Measurements from ENCODE around the gene HMSD. TPM values are rescaled to one million over a fixed set of nuclear protein-coding genes. Genes with fewer than 3 reads are reported as not detected.

HMSD gene
- total RNA-seq, 2 donors from 2014 or later = 0.70 to 5.5 TPM

DNA sequence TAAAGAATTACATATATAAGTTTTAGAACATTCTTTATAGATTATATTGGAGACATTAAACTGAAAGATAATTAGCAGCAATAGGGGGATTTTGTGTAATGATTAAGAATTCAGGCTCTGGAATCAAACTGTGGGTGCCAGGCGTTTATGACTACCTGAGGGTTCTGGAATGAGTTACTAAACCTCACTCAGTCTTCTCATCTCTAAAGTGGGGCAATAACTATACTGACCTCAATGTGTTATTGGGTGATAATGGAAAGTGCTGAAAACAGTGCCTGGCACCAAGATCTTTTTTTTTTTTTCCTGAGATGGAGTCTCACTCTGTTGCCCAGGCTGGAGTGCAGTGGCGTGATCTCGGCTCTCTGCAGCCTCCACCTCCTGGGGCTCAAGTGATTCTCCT lies 27.9 kb downstream of the HMSD start:
- Mint-ChIP-seq H3K4me3 (no peak overlapping the region), H3K36me3 (ENCODE audit: low read depth) (no peaks in the 10 kb centered on the region), H3K27ac (no peak overlapping the region), H3K9me3 (no peaks in the 10 kb centered on the region), H3K4me1 (peaks cover 5% of the 10 kb centered on the region), H3K27me3 (ENCODE audit: insufficient read depth) (peaks cover 71% of the 10 kb centered on the region)
- Histone ChIP-seq H3K4me1 (ENCODE audit: control insufficient read depth, insufficient read depth, low read length) (no peaks in the 10 kb centered on the region), H3K4me3 (ENCODE audit: low read length) (no peak overlapping the region), H3K9ac (ENCODE audit: extremely low read depth, low read length, poor library complexity, severe bottlenecking) (no peak overlapping the region), H3K27me3 (ENCODE audit: control insufficient read depth, insufficient read depth, low read length, poor library complexity, severe bottlenecking) (no peaks in the 10 kb centered on the region), H3K27ac (ENCODE audit: low read depth, low read length) (no peak overlapping the region), H3K9me3 (ENCODE audit: control insufficient read depth, low read length) (no peaks in the 10 kb centered on the region), H3K36me3 (ENCODE audit: control insufficient read depth, insufficient read depth, low read length) (no peaks in the 10 kb centered on the region)
- TF ChIP-seq, protein P1, sequence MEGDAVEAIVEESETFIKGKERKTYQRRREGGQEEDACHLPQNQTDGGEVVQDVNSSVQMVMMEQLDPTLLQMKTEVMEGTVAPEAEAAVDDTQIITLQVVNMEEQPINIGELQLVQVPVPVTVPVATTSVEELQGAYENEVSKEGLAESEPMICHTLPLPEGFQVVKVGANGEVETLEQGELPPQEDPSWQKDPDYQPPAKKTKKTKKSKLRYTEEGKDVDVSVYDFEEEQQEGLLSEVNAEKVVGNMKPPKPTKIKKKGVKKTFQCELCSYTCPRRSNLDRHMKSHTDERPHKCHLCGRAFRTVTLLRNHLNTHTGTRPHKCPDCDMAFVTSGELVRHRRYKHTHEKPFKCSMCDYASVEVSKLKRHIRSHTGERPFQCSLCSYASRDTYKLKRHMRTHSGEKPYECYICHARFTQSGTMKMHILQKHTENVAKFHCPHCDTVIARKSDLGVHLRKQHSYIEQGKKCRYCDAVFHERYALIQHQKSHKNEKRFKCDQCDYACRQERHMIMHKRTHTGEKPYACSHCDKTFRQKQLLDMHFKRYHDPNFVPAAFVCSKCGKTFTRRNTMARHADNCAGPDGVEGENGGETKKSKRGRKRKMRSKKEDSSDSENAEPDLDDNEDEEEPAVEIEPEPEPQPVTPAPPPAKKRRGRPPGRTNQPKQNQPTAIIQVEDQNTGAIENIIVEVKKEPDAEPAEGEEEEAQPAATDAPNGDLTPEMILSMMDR (conservative IDR thresholded peaks at IDR 0.05) = no peak
- DNase-seq = no peak
- 91 to 94% methylated on average over 3 of the region's 3 CpGs for WGBS, 2 experiments (ENCODE audit: insufficient coverage in 1 of 2, insufficient read length in 1 of 2)

DNA sequence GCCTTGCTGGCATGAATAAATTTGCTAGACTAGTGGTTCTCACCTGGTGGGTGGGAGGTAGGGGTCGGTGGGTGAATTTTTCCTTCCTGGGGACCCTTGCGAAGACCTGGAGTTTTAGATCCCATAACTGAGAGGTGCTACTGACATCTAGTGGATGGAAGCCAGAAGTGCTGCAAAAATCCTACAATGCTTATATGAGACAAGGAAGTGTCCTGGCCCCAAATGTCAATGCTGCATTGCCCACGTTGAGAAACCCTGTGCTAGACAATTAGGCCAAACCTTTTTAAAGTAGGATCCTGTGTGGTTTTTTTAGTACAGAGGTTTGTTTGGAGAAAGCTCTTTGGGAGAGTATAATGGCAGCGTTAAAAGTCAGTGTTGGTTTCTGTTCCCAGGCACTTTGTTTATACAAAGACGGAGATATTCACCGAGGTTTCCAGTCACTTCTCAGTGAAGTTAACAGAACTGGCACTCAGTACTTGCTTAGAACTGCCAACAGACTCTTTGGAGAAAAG lies 30.4 kb downstream of the HMSD start:
- H3K27me3 ChIP-seq (ENCODE audit: control insufficient read depth, insufficient read depth, low read length, poor library complexity, severe bottlenecking) = no peaks in the 10 kb centered on the region
- Mint-ChIP-seq H3K4me3 (no peak overlapping the region), H3K27me3 (ENCODE audit: insufficient read depth) (peaks cover 51% of the 10 kb centered on the region), H3K4me1 (peaks cover 5% of the 10 kb centered on the region), H3K36me3 (ENCODE audit: low read depth) (no peaks in the 10 kb centered on the region), H3K27ac (no peak overlapping the region), H3K9me3 (no peaks in the 10 kb centered on the region)
- no peak overlapping the region for H3K27ac ChIP-seq (ENCODE audit: low read depth, low read length)
- H3K36me3 ChIP-seq (ENCODE audit: control insufficient read depth, insufficient read depth, low read length) = no peaks in the 10 kb centered on the region
- H3K9me3 ChIP-seq (ENCODE audit: control insufficient read depth, low read length) = no peaks in the 10 kb centered on the region
- no peak overlapping the region for H3K4me3 ChIP-seq (ENCODE audit: low read length)
- H3K4me1 ChIP-seq (ENCODE audit: control insufficient read depth, insufficient read depth, low read length) = no peaks in the 10 kb centered on the region
- DNase-seq = peak; percentile 83
- TF ChIP-seq, protein P1 (conservative IDR thresholded peaks at IDR 0.05) = peak; percentile 89
- 40 to 49% methylated on average over 3 to 6 of the region's 6 CpGs for WGBS, 2 experiments (ENCODE audit: insufficient coverage in 1 of 2, insufficient read length in 1 of 2)
- H3K9ac ChIP-seq (ENCODE audit: extremely low read depth, low read length, poor library complexity, severe bottlenecking) = no peak overlapping the region

DNA sequence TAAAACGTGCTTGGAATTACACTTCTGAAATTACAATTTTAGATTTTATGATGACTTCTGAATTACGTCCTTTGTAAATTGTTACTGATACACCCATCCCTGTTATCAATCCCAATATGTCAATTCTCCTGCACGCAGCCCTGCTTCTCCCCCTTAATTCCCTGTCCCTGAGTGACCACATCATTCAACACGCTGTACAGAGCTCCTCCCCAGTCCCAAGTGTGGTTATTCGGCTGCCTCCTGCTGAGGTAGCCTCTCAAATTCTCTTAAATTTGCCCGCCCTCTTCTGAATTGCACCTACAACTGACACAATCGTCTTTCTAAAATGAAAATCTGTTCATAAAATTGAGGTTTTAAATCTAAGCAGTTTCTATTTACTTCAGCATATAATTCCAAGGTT lies 30.9 kb downstream of the HMSD start:
- Mint-ChIP-seq H3K9me3 (no peaks in the 10 kb centered on the region), H3K36me3 (ENCODE audit: low read depth) (no peaks in the 10 kb centered on the region), H3K27ac (no peak overlapping the region), H3K4me3 (no peak overlapping the region), H3K4me1 (peaks cover 5% of the 10 kb centered on the region), H3K27me3 (ENCODE audit: insufficient read depth) (peaks cover 46% of the 10 kb centered on the region)
- H3K27me3 ChIP-seq (ENCODE audit: control insufficient read depth, insufficient read depth, low read length, poor library complexity, severe bottlenecking) = no peaks in the 10 kb centered on the region
- H3K4me3 ChIP-seq (ENCODE audit: low read length) = no peak overlapping the region
- TF ChIP-seq, protein P1 (conservative IDR thresholded peaks at IDR 0.05) = no peak
- DNase-seq = no peak
- no peaks in the 10 kb centered on the region for H3K9me3 ChIP-seq (ENCODE audit: control insufficient read depth, low read length)
- 88% methylated on average over 2 to 7 of the region's 7 CpGs for WGBS, 2 experiments (ENCODE audit: insufficient coverage in 1 of 2, insufficient read length in 1 of 2)
- no peaks in the 10 kb centered on the region for H3K4me1 ChIP-seq (ENCODE audit: control insufficient read depth, insufficient read depth, low read length)
- no peak overlapping the region for H3K9ac ChIP-seq (ENCODE audit: extremely low read depth, low read length, poor library complexity, severe bottlenecking)
- no peak overlapping the region for H3K27ac ChIP-seq (ENCODE audit: low read depth, low read length)
- H3K36me3 ChIP-seq (ENCODE audit: control insufficient read depth, insufficient read depth, low read length) = no peaks in the 10 kb centered on the region

Measured in endodermal cell (in vitro differentiated cells).